Chondrocyte (in vitro differentiated cells): Measurements from ENCODE around the gene SLC38A2. TPM values are rescaled to one million over a fixed set of nuclear protein-coding genes. Genes with fewer than 3 reads are reported as not detected.

Experiments used
- DNase-seq: peaks from one replicate; pipeline ENCODE4 v3.0.0; 2021; ENCODE audit warnings: mixed read lengths, low spot score
- H3K27ac Mint-ChIP-seq: one replicate; pipeline ENCODE4 v1.8.0; 2021; ENCODE audit warnings: mild to moderate bottlenecking, moderate library complexity, mixed read lengths; ENCODE audit not compliant: unreplicated experiment
- H3K27me3 Mint-ChIP-seq: 2 replicates; pipeline ENCODE4 v1.8.0; 2021; ENCODE audit warnings: low read depth, mixed read lengths
- H3K36me3 Mint-ChIP-seq: 2 replicates; pipeline ENCODE4 v1.8.0; 2021; ENCODE audit warnings: low read depth, mixed read lengths
- H3K4me1 Mint-ChIP-seq: 2 replicates; pipeline ENCODE4 v1.8.0; 2021; ENCODE audit warnings: low read depth, mild to moderate bottlenecking, mixed read lengths
- H3K4me3 Mint-ChIP-seq: one replicate; pipeline ENCODE4 v1.8.0; 2021; ENCODE audit warnings: mild to moderate bottlenecking, moderate library complexity, mixed read lengths; ENCODE audit not compliant: unreplicated experiment
- H3K9me3 Mint-ChIP-seq: 2 replicates; pipeline ENCODE4 v1.8.0; 2021; ENCODE audit warnings: low read depth, mixed read lengths
- total RNA-seq: library from RNA; stranded (reverse); gene quantifications from 3 replicates; pipeline ENCODE4 v1.2.1, GENCODE V29; 2021
- TF ChIP-seq, protein P1 (sequence below): fragments of 200-600 bp; sonication (generic); IDR thresholded peaks from 2 replicates; pipeline ENCODE4 v1.5.0; 2021; ENCODE audit warnings: antibody characterized with exemption, mild to moderate bottlenecking, moderate library complexity

Gene SLC38A2
- total RNA-seq, 1 donor from 2014 or later = 596 TPM

GRCh38 chr12:46369095-46369473 is 3.5 kb downstream of the SLC38A2 start:
- Mint-ChIP-seq H3K4me3 (peak overlapping the region; percentile 96), H3K27me3 (no peaks in the 10 kb centered on the region), H3K9me3 (no peaks in the 10 kb centered on the region), H3K27ac (peak overlapping the region; percentile 99), H3K4me1 (peaks cover 59% of the 10 kb centered on the region), H3K36me3 (peaks cover 65% of the 10 kb centered on the region)
- no peak for DNase-seq
- TF ChIP-seq, protein P1, sequence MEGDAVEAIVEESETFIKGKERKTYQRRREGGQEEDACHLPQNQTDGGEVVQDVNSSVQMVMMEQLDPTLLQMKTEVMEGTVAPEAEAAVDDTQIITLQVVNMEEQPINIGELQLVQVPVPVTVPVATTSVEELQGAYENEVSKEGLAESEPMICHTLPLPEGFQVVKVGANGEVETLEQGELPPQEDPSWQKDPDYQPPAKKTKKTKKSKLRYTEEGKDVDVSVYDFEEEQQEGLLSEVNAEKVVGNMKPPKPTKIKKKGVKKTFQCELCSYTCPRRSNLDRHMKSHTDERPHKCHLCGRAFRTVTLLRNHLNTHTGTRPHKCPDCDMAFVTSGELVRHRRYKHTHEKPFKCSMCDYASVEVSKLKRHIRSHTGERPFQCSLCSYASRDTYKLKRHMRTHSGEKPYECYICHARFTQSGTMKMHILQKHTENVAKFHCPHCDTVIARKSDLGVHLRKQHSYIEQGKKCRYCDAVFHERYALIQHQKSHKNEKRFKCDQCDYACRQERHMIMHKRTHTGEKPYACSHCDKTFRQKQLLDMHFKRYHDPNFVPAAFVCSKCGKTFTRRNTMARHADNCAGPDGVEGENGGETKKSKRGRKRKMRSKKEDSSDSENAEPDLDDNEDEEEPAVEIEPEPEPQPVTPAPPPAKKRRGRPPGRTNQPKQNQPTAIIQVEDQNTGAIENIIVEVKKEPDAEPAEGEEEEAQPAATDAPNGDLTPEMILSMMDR = no peak

DNA sequence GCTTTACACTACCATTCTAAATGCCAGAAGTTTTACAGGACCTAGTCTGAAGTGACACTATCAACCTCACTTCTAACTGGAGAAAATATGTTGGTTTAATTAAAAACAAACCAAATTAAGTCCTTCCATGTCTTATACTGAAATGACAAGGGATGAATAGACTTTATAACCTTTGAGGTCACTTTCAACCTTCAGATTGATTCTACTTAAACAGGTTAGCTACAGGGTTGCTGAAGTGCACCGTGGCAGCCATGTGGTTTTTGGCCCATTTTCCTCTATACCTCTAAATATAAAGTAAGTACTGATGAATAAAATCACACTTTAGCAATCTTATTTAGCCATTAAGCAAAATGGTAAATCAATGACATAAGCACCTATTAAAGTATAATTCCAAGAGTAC is 3.9 kb downstream of the SLC38A2 start:
- no peak for DNase-seq
- H3K27ac Mint-ChIP-seq = peak overlapping the region; percentile 80
- TF ChIP-seq, protein P1 = no peak
- no peaks in the 10 kb centered on the region for H3K27me3 Mint-ChIP-seq
- H3K9me3 Mint-ChIP-seq = no peaks in the 10 kb centered on the region
- H3K4me3 Mint-ChIP-seq = peak overlapping the region; percentile 96
- peaks cover 59% of the 10 kb centered on the region for H3K4me1 Mint-ChIP-seq
- H3K36me3 Mint-ChIP-seq = peaks cover 68% of the 10 kb centered on the region

- H3K4me1 Mint-ChIP-seq = peaks cover 60% of the 10 kb centered on the region
- peaks cover 74% of the 10 kb centered on the region for H3K36me3 Mint-ChIP-seq
- H3K4me3 Mint-ChIP-seq = peak overlapping the region; percentile 96
- H3K27me3 Mint-ChIP-seq = no peaks in the 10 kb centered on the region
- no peaks in the 10 kb centered on the region for H3K9me3 Mint-ChIP-seq
- H3K27ac Mint-ChIP-seq = peak overlapping the region; percentile 80
- no peak for DNase-seq
- TF ChIP-seq, protein P1 = no peak
Observed at GRCh38 chr12:46368138-46368537, 4.4 kb downstream of the SLC38A2 start.

DNA sequence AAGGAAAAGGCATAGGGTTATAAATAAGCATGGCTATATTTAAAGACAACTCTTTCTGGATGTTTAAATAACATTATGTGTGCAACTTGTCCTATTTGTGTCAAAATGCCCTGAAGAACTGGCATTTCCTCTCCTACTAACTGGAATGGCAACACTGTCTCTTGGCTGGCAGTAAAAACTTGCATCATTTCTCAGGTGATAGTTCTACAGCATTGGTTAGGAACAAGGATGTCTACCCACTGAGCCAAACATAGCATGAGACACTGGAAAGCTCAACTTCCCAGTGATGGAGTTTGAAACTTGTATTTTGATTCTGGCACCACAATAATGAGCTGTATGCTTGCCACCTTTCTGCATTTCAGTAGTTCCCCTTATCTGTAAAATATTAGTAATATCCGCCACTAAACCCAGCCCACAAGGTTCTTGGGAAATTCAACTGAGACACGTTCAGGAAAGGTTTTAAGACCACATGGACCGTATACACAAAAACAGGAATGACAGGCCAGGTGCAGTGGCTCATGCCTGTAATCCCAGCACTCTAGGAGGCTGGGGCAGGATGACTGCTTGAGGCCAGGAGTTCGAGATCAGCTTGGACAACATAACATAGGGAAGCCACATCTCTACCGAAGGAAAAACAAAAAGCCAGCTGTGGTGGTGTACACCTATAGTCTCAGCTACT is 5.1 kb downstream of the SLC38A2 start:
- Mint-ChIP-seq H3K4me1 (peaks cover 66% of the 10 kb centered on the region), H3K4me3 (peak overlapping the region; percentile 96), H3K27ac (peak overlapping the region; percentile 80), H3K36me3 (peaks cover 80% of the 10 kb centered on the region), H3K27me3 (no peaks in the 10 kb centered on the region), H3K9me3 (no peaks in the 10 kb centered on the region)
- TF ChIP-seq, protein P1 = no peak
- DNase-seq = no peak

DNA sequence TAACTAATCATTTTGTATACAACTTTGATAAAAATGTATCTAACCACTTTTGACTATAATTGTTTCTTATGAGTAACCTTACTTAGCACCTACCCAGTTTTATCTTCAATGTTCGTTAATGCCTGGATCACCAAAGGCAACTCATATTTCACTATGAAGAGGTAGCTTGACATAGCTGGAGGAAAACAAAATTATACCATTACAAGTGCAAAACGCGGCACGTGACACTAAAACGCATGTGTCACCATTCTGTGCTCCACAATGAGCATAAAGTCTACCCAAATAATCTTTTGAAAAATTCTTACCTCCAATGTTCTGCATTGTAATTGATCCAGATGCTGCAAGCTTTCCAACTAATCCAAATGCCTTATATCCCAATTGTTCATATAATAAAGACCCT is 5.8 kb downstream of the SLC38A2 start:
- Mint-ChIP-seq H3K4me1 (peaks cover 73% of the 10 kb centered on the region), H3K9me3 (no peaks in the 10 kb centered on the region), H3K27ac (peak overlapping the region; percentile 80), H3K27me3 (no peaks in the 10 kb centered on the region), H3K4me3 (peak overlapping the region; percentile 96), H3K36me3 (peaks cover 82% of the 10 kb centered on the region)
- DNase-seq = no peak
- TF ChIP-seq, protein P1 = no peak
